Skeletal muscle satellite cell (primary cell): ENCODE data around the gene LNX1.

Experiments
- H3K27me3 ChIP-seq: 2 replicates; pipeline ENCODE4 v1.7.0; 2013; ENCODE audit warnings: low read length; ENCODE audit not compliant: control insufficient read depth, insufficient read depth
- H3K36me3 ChIP-seq: 2 replicates; pipeline ENCODE4 v1.7.0; 2013; ENCODE audit warnings: mild to moderate bottlenecking, control low read depth, low read length; ENCODE audit not compliant: insufficient read depth
- H3K4me1 ChIP-seq: 2 replicates; pipeline ENCODE4 v1.7.0; 2013; ENCODE audit warnings: low read length; ENCODE audit not compliant: control insufficient read depth, insufficient read depth
- H3K4me2 ChIP-seq: 2 replicates; pipeline ENCODE4 v1.7.0; 2013; ENCODE audit warnings: mild to moderate bottlenecking, low read length
- H3K4me3 ChIP-seq: 2 replicates; pipeline ENCODE4 v1.7.0; 2013; ENCODE audit warnings: low read length
- H3K9ac ChIP-seq: 2 replicates; pipeline ENCODE4 v1.7.0; 2013; ENCODE audit warnings: mild to moderate bottlenecking, low read depth, low read length, moderate library complexity
- H3K9me3 ChIP-seq: replicated peaks from 2 replicates; pipeline ENCODE4 v1.7.0; 2013; ENCODE audit warnings: mild to moderate bottlenecking, control low read depth, low read length

LNX1 gene

GRCh38 chr4:53455766-53456165 is 135.5 kb downstream of the LNX1 start:
- Histone ChIP-seq H3K27me3 (no peaks in the 10 kb centered on the region), H3K36me3 (peaks cover 47% of the 10 kb centered on the region), H3K9me3 (no peaks in the 10 kb centered on the region), H3K4me1 (peaks cover 11% of the 10 kb centered on the region), H3K4me3 (no peak overlapping the region), H3K9ac (no peak overlapping the region), H3K4me2 (no peak overlapping the region)

- H3K36me3 ChIP-seq: peaks cover 42% of the 10 kb centered on the region
- H3K9ac ChIP-seq: no peak overlapping the region
- H3K4me2 ChIP-seq: no peak overlapping the region
- no peaks in the 10 kb centered on the region for H3K27me3 ChIP-seq
- H3K4me1 ChIP-seq: peaks cover 8% of the 10 kb centered on the region
- no peak overlapping the region for H3K4me3 ChIP-seq
- no peaks in the 10 kb centered on the region for H3K9me3 ChIP-seq
Measured at GRCh38 chr4:53453385-53453784, 137.9 kb downstream of the LNX1 start.

GRCh38 chr4:53450773-53451172 is 140.5 kb downstream of the LNX1 start:
- peaks cover 8% of the 10 kb centered on the region for H3K4me1 ChIP-seq
- no peaks in the 10 kb centered on the region for H3K9me3 ChIP-seq
- H3K4me2 ChIP-seq: no peak overlapping the region
- peaks cover 36% of the 10 kb centered on the region for H3K36me3 ChIP-seq
- H3K4me3 ChIP-seq: no peak overlapping the region
- no peak overlapping the region for H3K9ac ChIP-seq
- no peaks in the 10 kb centered on the region for H3K27me3 ChIP-seq

GRCh38 chr4:53444954-53445353 is 146.3 kb downstream of the LNX1 start:
- Histone ChIP-seq H3K4me1 (no peaks in the 10 kb centered on the region), H3K36me3 (peaks cover 36% of the 10 kb centered on the region), H3K4me3 (no peak overlapping the region), H3K27me3 (no peaks in the 10 kb centered on the region), H3K9me3 (no peaks in the 10 kb centered on the region), H3K4me2 (no peak overlapping the region), H3K9ac (no peak overlapping the region)

GRCh38 chr4:53441564-53441963 is 149.7 kb downstream of the LNX1 start:
- Histone ChIP-seq H3K36me3 (peaks cover 36% of the 10 kb centered on the region), H3K4me2 (no peak overlapping the region), H3K4me3 (no peak overlapping the region), H3K4me1 (no peaks in the 10 kb centered on the region), H3K9ac (no peak overlapping the region), H3K27me3 (no peaks in the 10 kb centered on the region), H3K9me3 (no peaks in the 10 kb centered on the region)

- Histone ChIP-seq H3K4me1 (no peaks in the 10 kb centered on the region), H3K36me3 (peaks cover 11% of the 10 kb centered on the region), H3K9ac (no peak overlapping the region), H3K4me2 (no peak overlapping the region), H3K9me3 (no peaks in the 10 kb centered on the region), H3K27me3 (no peaks in the 10 kb centered on the region), H3K4me3 (no peak overlapping the region)
Measured at GRCh38 chr4:53436251-53436650, 155.0 kb downstream of the LNX1 start.

GRCh38 chr4:53432528-53433424 is 158.5 kb downstream of the LNX1 start:
- H3K4me2 ChIP-seq: no peak overlapping the region
- H3K9me3 ChIP-seq: no peaks in the 10 kb centered on the region
- no peak overlapping the region for H3K4me3 ChIP-seq
- H3K36me3 ChIP-seq: peaks cover 37% of the 10 kb centered on the region
- no peaks in the 10 kb centered on the region for H3K4me1 ChIP-seq
- no peaks in the 10 kb centered on the region for H3K27me3 ChIP-seq
- no peak overlapping the region for H3K9ac ChIP-seq

- H3K9me3 ChIP-seq: no peaks in the 10 kb centered on the region
- H3K9ac ChIP-seq: no peak overlapping the region
- no peaks in the 10 kb centered on the region for H3K27me3 ChIP-seq
- H3K4me3 ChIP-seq: no peak overlapping the region
- H3K4me1 ChIP-seq: no peaks in the 10 kb centered on the region
- H3K4me2 ChIP-seq: no peak overlapping the region
- peaks cover 47% of the 10 kb centered on the region for H3K36me3 ChIP-seq
Measured at GRCh38 chr4:53431052-53431451, 160.2 kb downstream of the LNX1 start.

GRCh38 chr4:53427366-53427765 is 163.9 kb downstream of the LNX1 start:
- no peaks in the 10 kb centered on the region for H3K9me3 ChIP-seq
- no peak overlapping the region for H3K4me3 ChIP-seq
- no peak overlapping the region for H3K4me2 ChIP-seq
- peaks cover 48% of the 10 kb centered on the region for H3K36me3 ChIP-seq
- H3K4me1 ChIP-seq: no peaks in the 10 kb centered on the region
- H3K9ac ChIP-seq: no peak overlapping the region
- no peaks in the 10 kb centered on the region for H3K27me3 ChIP-seq

- H3K9ac ChIP-seq: no peak overlapping the region
- H3K36me3 ChIP-seq: peaks cover 33% of the 10 kb centered on the region
- H3K4me2 ChIP-seq: no peak overlapping the region
- no peaks in the 10 kb centered on the region for H3K27me3 ChIP-seq
- no peaks in the 10 kb centered on the region for H3K4me1 ChIP-seq
- no peaks in the 10 kb centered on the region for H3K9me3 ChIP-seq
- H3K4me3 ChIP-seq: no peak overlapping the region
Measured at GRCh38 chr4:53424280-53424679, 167.0 kb downstream of the LNX1 start.

- Histone ChIP-seq H3K9me3 (no peaks in the 10 kb centered on the region), H3K9ac (no peak overlapping the region), H3K4me3 (no peak overlapping the region), H3K27me3 (no peaks in the 10 kb centered on the region), H3K4me2 (no peak overlapping the region), H3K36me3 (peaks cover 16% of the 10 kb centered on the region), H3K4me1 (no peaks in the 10 kb centered on the region)
Measured at GRCh38 chr4:53422367-53422766, 168.9 kb downstream of the LNX1 start.

- Histone ChIP-seq H3K36me3 (peaks cover 10% of the 10 kb centered on the region), H3K9ac (no peak overlapping the region), H3K4me3 (no peak overlapping the region), H3K4me2 (no peak overlapping the region), H3K4me1 (no peaks in the 10 kb centered on the region), H3K27me3 (no peaks in the 10 kb centered on the region), H3K9me3 (no peaks in the 10 kb centered on the region)
Measured at GRCh38 chr4:53421791-53422190, 169.5 kb downstream of the LNX1 start.
